SKM-1 (cell line): Measurements from ENCODE around the gene DGKG.

Source experiments
- DNase-seq: peaks from one replicate; lab custom pipeline; 2025; ENCODE audit not compliant: unreplicated experiment; lab: John Stamatoyannopoulos, UW

Gene DGKG

GRCh38 chr3:186361762-186362536, at the start of gene DGKG:
Gene DGKG, minus strand, starts transcription at chr3:186362234. Its CDS starts 41,775 bp downstream, at chr3:186320459.
- peak; percentile 81 for DNase-seq

- no peak for DNase-seq
Measured at GRCh38 chr3:186411089-186411488, 49.1 kb upstream of the DGKG start.

- no peak for DNase-seq
Measured at GRCh38 chr3:186406669-186407635, 44.9 kb upstream of the DGKG start.

GRCh38 chr3:186401556-186401955, 39.5 kb upstream of the DGKG start:
- DNase-seq = no peak

GRCh38 chr3:186400662-186401061, 38.6 kb upstream of the DGKG start:
- DNase-seq = no peak

- DNase-seq = no peak
Measured at GRCh38 chr3:186400026-186400425, 38.0 kb upstream of the DGKG start.

GRCh38 chr3:186394566-186395217, 32.7 kb upstream of the DGKG start:
- DNase-seq = no peak

- no peak for DNase-seq
Measured at GRCh38 chr3:186386883-186387560, 25.0 kb upstream of the DGKG start.

GRCh38 chr3:186385856-186386602, 24.0 kb upstream of the DGKG start:
- no peak for DNase-seq

- DNase-seq = no peak
Measured at GRCh38 chr3:186383026-186383993, 21.3 kb upstream of the DGKG start.

- DNase-seq = no peak
Measured at GRCh38 chr3:186382217-186382885, 20.3 kb upstream of the DGKG start.

GRCh38 chr3:186381424-186382216, 19.6 kb upstream of the DGKG start:
- no peak for DNase-seq

- no peak for DNase-seq
Measured at GRCh38 chr3:186380622-186381380, 18.8 kb upstream of the DGKG start.

GRCh38 chr3:186375443-186375842, 13.4 kb upstream of the DGKG start:
- DNase-seq = no peak

GRCh38 chr3:186374376-186374775, 12.3 kb upstream of the DGKG start:
- DNase-seq = peak; percentile 60

GRCh38 chr3:186369217-186369616, 7.2 kb upstream of the DGKG start:
- no peak for DNase-seq

- no peak for DNase-seq
Measured at GRCh38 chr3:186368717-186369116, 6.7 kb upstream of the DGKG start.
